Vagina (tissue), 2 donors: ENCODE measurements around the gene CYCS. TPM values are rescaled to one million over a fixed set of nuclear protein-coding genes. Genes with fewer than 3 reads are reported as not detected.
"Not testable (repeated sequence)": the region's sequence is repeated elsewhere in the genome, so short reads cannot be mapped to it uniquely, and the experiment has no call there.

ENCODE experiments used
- DNase-seq, 2 donors: peaks; one replicate each; pipeline ENCODE4 v3.0.0-alpha.2; 2017; ENCODE audit errors: extremely low spot score in 2 of 2
- H3K27ac ChIP-seq: fragments of 200-600 bp; sonication (generic); one replicate; pipeline ENCODE4 v1.5.1; 2019
- H3K27me3 ChIP-seq: fragments of 200-600 bp; sonication (generic); one replicate; pipeline ENCODE4 v1.5.1; 2019
- H3K36me3 ChIP-seq, 2 donors: fragments of 200-600 bp; sonication (generic); one replicate each; pipeline ENCODE4 v1.5.1; 2017 to 2019
- H3K4me1 ChIP-seq: fragments of 200-600 bp; sonication (generic); one replicate; pipeline ENCODE4 v1.5.1; 2019
- H3K4me3 ChIP-seq, 2 donors: fragments of 200-600 bp; sonication (generic); 1 replicate in 1 of 2; 2 replicates in 1 of 2; pipeline ENCODE4 v1.5.1; 2016 to 2019
- H3K9me3 ChIP-seq: fragments of 200-600 bp; sonication (generic); one replicate; pipeline ENCODE4 v1.5.1; 2019
- POLR2A ChIP-seq, 2 donors: fragments of 450-650 bp; IDR thresholded peaks; one replicate each; pipeline ENCODE4 v1.6.1; 2017; ENCODE audit warnings: antibody characterized with exemption in 2 of 2, mild to moderate bottlenecking in 2 of 2, moderate library complexity in 2 of 2
- POLR2AphosphoS5 ChIP-seq, 2 donors: sonication (generic); formaldehyde crosslinking; IDR thresholded peaks; one replicate each; pipeline ENCODE4 v1.9.0; 2017; ENCODE audit warnings: antibody characterized with exemption in 2 of 2, mild to moderate bottlenecking in 2 of 2, low read depth in 1 of 2; ENCODE audit not compliant: insufficient read depth in 1 of 2
- intact Hi-C: fragments of 100-400 bp; cut with DNase I; formaldehyde crosslinking; loops from one replicate; pipeline ENCODE4 v1.15.1; 2023
- total RNA-seq: library from RNA; depleted of rRNA; stranded (reverse); fragments of >200 nt; gene quantifications from one replicate; pipeline ENCODE4 v1.2.3, GENCODE V29; 2016
- TF ChIP-seq, protein P1 (sequence below), 3 experiments: fragments of 450-650 bp in 2 of 3; fragments of 200-600 bp in 1 of 3; sonication (generic) in 1 of 3; IDR thresholded peaks; one replicate each; pipeline ENCODE4 v1.5.1; 2017 to 2019; ENCODE audit warnings: antibody characterized with exemption in 3 of 3, mild to moderate bottlenecking in 2 of 3, moderate library complexity in 2 of 3

The CYCS gene
- total RNA-seq, 1 donor from 2014 or later: 21.6 TPM

DNA sequence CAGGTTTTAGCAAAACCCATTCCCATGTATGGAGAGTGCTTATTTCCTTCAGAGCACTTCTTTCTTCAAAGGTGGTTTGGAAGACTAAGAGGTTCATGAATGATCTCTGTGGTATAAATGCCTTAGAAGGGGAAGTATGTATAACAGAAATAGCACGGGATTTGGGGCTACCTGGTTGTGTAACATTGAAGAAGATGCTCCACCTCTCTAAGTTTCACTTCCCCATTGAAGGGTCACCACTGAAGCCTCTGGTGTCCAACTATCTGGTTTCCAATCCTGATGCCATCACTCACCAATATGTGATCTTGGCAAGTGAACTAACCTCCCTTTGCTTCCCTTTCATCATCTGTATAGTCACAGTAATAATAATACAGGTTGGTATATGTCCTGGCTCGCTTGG is 37.2 kb downstream of the CYCS start:
- H3K36me3 ChIP-seq: no peaks in the 10 kb centered on the region
- intact Hi-C loops: no loop called here
- no peaks in the 10 kb centered on the region for H3K27me3 ChIP-seq
- no peak for DNase-seq
- no peak overlapping the region for H3K4me3 ChIP-seq
- TF ChIP-seq, protein P1, sequence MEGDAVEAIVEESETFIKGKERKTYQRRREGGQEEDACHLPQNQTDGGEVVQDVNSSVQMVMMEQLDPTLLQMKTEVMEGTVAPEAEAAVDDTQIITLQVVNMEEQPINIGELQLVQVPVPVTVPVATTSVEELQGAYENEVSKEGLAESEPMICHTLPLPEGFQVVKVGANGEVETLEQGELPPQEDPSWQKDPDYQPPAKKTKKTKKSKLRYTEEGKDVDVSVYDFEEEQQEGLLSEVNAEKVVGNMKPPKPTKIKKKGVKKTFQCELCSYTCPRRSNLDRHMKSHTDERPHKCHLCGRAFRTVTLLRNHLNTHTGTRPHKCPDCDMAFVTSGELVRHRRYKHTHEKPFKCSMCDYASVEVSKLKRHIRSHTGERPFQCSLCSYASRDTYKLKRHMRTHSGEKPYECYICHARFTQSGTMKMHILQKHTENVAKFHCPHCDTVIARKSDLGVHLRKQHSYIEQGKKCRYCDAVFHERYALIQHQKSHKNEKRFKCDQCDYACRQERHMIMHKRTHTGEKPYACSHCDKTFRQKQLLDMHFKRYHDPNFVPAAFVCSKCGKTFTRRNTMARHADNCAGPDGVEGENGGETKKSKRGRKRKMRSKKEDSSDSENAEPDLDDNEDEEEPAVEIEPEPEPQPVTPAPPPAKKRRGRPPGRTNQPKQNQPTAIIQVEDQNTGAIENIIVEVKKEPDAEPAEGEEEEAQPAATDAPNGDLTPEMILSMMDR (IDR thresholded peaks at IDR 0.05): no peak
- no peak for TF ChIP-seq POLR2AphosphoS5 (IDR thresholded peaks at IDR 0.05; ENCODE audit: insufficient read depth in 1 of 2, low read depth in 1 of 2)
- TF ChIP-seq POLR2A (IDR thresholded peaks at IDR 0.05): no peak
- no peaks in the 10 kb centered on the region for H3K4me1 ChIP-seq
- no peaks in the 10 kb centered on the region for H3K9me3 ChIP-seq
- H3K27ac ChIP-seq: no peak overlapping the region

GRCh38 chr7:25084821-25085220 is 40.2 kb downstream of the CYCS start:
- intact Hi-C loops: no loop called here
- TF ChIP-seq POLR2AphosphoS5 (IDR thresholded peaks at IDR 0.05; ENCODE audit: insufficient read depth in 1 of 2, low read depth in 1 of 2): no peak
- TF ChIP-seq, protein P1 (IDR thresholded peaks at IDR 0.05): no peak
- TF ChIP-seq POLR2A (IDR thresholded peaks at IDR 0.05): no peak
- no peak overlapping the region for H3K27ac ChIP-seq

DNA sequence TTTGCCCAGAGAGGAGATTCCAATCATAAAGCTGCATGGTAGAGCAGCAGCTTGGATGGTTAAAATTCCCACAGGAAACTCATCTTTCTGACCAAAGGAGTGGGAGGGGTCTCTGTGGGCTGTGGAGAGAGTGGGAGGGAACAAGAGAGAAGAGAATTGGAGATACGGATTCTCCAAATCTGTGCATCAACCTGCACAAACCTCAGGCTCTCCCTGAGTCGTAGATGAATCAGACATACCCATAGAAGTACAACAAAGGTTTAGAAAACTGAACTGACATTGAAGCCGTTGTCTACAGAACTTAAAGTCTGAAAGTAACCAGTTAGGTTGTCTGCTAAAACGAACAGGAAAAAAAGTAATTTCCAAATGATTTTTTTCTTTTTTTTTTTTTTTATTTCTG is 41.9 kb downstream of the CYCS start:
- H3K4me3 ChIP-seq: no peak overlapping the region
- DNase-seq: no peak
- no peaks in the 10 kb centered on the region for H3K9me3 ChIP-seq
- no peaks in the 10 kb centered on the region for H3K27me3 ChIP-seq
- no peaks in the 10 kb centered on the region for H3K4me1 ChIP-seq
- TF ChIP-seq, protein P1 (IDR thresholded peaks at IDR 0.05): no peak
- TF ChIP-seq POLR2AphosphoS5 (IDR thresholded peaks at IDR 0.05; ENCODE audit: insufficient read depth in 1 of 2, low read depth in 1 of 2): no peak
- no peak for TF ChIP-seq POLR2A (IDR thresholded peaks at IDR 0.05)
- H3K27ac ChIP-seq: no peak overlapping the region
- H3K36me3 ChIP-seq: no peaks in the 10 kb centered on the region
- intact Hi-C loops: no loop called here

More at GRCh38 chr7:25084821-25085220, 40.2 kb downstream of the CYCS start:
- no peaks in the 10 kb centered on the region for H3K9me3 ChIP-seq
- DNase-seq: no peak
- H3K27me3 ChIP-seq: no peaks in the 10 kb centered on the region
- H3K4me1 ChIP-seq: no peaks in the 10 kb centered on the region
- no peaks in the 10 kb centered on the region for H3K36me3 ChIP-seq
- no peak overlapping the region for H3K4me3 ChIP-seq

GRCh38 chr7:25082041-25082440 is 43.0 kb downstream of the CYCS start:
- DNase-seq, H3K27me3 ChIP-seq, H3K9me3 ChIP-seq, H3K27ac ChIP-seq, H3K4me1 ChIP-seq, intact Hi-C loops, H3K4me3 ChIP-seq, H3K36me3 ChIP-seq: not testable (repeated sequence)

DNA sequence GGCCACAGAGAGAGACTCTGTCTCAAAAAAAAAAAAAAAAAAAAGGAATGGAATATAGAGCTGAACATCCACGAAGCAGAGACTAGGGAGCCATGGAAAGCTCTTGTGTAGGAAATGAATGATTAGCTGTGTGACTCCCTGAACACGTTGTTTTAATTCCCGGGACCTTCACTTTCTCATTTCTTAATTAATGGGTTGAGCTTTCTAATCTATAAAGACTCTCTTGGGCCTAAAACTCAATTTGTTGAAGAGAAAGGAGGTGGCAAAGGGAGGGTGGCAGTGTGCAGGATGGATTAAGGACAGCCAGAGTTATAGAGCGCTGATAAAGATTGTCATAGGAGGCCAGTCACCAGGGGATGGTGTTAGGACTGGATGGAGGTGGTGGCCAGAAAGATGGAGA is 48.0 kb downstream of the CYCS start:
- intact Hi-C loops: loop anchor here (5.0 kb wide), 1 partner anchor 255 kb away; no protein-coding TSS in a partner anchor
- TF ChIP-seq, protein P1 (IDR thresholded peaks at IDR 0.05): no peak
- TF ChIP-seq POLR2A (IDR thresholded peaks at IDR 0.05) (no peak), POLR2AphosphoS5 (IDR thresholded peaks at IDR 0.05; ENCODE audit: insufficient read depth in 1 of 2, low read depth in 1 of 2) (no peak)
- H3K27me3 ChIP-seq: no peaks in the 10 kb centered on the region
- no peaks in the 10 kb centered on the region for H3K9me3 ChIP-seq
- H3K36me3 ChIP-seq: no peaks in the 10 kb centered on the region
- no peaks in the 10 kb centered on the region for H3K4me1 ChIP-seq
- no peak overlapping the region for H3K27ac ChIP-seq
- no peak for DNase-seq
- H3K4me3 ChIP-seq: no peak overlapping the region
